HEK293 (cell line): ENCODE results near the gene TMC2.
A peak's percentile ranks its signal among the peaks of the same experiment; 100 is the strongest.

Experiments used
- CTCF ChIA-PET: fragments of 350-600 bp; formaldehyde crosslinking; extraction: SDS; loops from one replicate; lab custom pipeline; 2021; ENCODE audit warnings: antibody characterized with exemption; lab: Yijun Ruan, JAX
- POLR2A ChIA-PET: fragments of 300-600 bp; formaldehyde crosslinking; extraction: SDS; loops from one replicate; lab custom pipeline; 2020; ENCODE audit warnings: antibody characterized with exemption, inconsistent platforms; lab: Yijun Ruan, JAX
- H3K27ac ChIP-seq: fragments of 200-500 bp; sonication (Bioruptor generic); 2 replicates; pipeline ENCODE4 v1.5.1; 2014; ENCODE audit warnings: low read depth, low read length, control low read depth, inconsistent platforms; ENCODE audit errors: extremely low read depth
- H3K36me3 ChIP-seq, 2 experiments: fragments of 200-500 bp in 1 of 2; sonication (Bioruptor generic) in 1 of 2; 1 replicate in 1 of 2; 2 replicates in 1 of 2; pipeline ENCODE4 v1.5.1; 2014 to 2017; ENCODE audit warnings: inconsistent platforms in 2 of 2, low read length in 2 of 2; ENCODE audit not compliant: control insufficient read depth in 2 of 2, insufficient read depth in 1 of 2
- H3K4me1 ChIP-seq: fragments of 200-500 bp; sonication (Bioruptor generic); 2 replicates; pipeline ENCODE4 v1.5.1; 2014; ENCODE audit warnings: mild to moderate bottlenecking, low read length, inconsistent platforms; ENCODE audit not compliant: control insufficient read depth, insufficient read depth
- H3K4me3 ChIP-seq: 2 replicates; pipeline ENCODE4 v1.5.1; 2011; ENCODE audit warnings: low read depth, mild to moderate bottlenecking, control low read depth, low read length, moderate library complexity
- H3K9me3 ChIP-seq: fragments of 200-500 bp; sonication (Bioruptor generic); 2 replicates; pipeline ENCODE4 v1.5.1; 2014; ENCODE audit warnings: low read depth, low read length, inconsistent platforms; ENCODE audit not compliant: control insufficient read depth, insufficient read depth
- EGR2 ChIP-seq: fragments of 450-650 bp; formaldehyde crosslinking; IDR thresholded peaks from 2 replicates; pipeline ENCODE4 v1.5.1; 2016; ENCODE audit warnings: low read depth, missing biosample characterization, missing genetic modification characterization
- GLI4 ChIP-seq: fragments of 450-650 bp; formaldehyde crosslinking; IDR thresholded peaks from 2 replicates; pipeline ENCODE4 v1.5.1; 2016; ENCODE audit warnings: missing biosample characterization, missing genetic modification characterization
- INSM2 ChIP-seq: fragments of 450-650 bp; formaldehyde crosslinking; IDR thresholded peaks from 2 replicates; pipeline ENCODE4 v1.5.1; 2016; ENCODE audit warnings: missing biosample characterization, missing genetic modification characterization
- KLF10 ChIP-seq: fragments of 450-650 bp; IDR thresholded peaks from 2 replicates; pipeline ENCODE4 v1.5.1; 2018; ENCODE audit warnings: missing biosample characterization, mild to moderate bottlenecking, missing genetic modification characterization
- KLF9 ChIP-seq: fragments of 450-650 bp; formaldehyde crosslinking; IDR thresholded peaks from 2 replicates; pipeline ENCODE4 v1.5.1; 2016; ENCODE audit warnings: missing biosample characterization, missing genetic modification characterization, low read depth
- MYNN ChIP-seq: fragments of 450-650 bp; formaldehyde crosslinking; IDR thresholded peaks from 2 replicates; pipeline ENCODE4 v1.5.1; 2016; ENCODE audit warnings: missing biosample characterization, missing genetic modification characterization, borderline replicate concordance
- PBX3 ChIP-seq: sonication (generic); formaldehyde crosslinking; IDR thresholded peaks from 2 replicates; pipeline ENCODE4 v1.8.1; 2022; ENCODE audit warnings: mild to moderate bottlenecking, moderate library complexity, missing genetic modification reagents
- SCRT1 ChIP-seq: fragments of 450-650 bp; formaldehyde crosslinking; IDR thresholded peaks from 2 replicates; pipeline ENCODE4 v1.5.1; 2016; ENCODE audit warnings: missing biosample characterization, missing genetic modification characterization, borderline replicate concordance
- SCRT2 ChIP-seq: fragments of 450-650 bp; formaldehyde crosslinking; IDR thresholded peaks from 2 replicates; pipeline ENCODE4 v1.5.1; 2016; ENCODE audit warnings: missing biosample characterization, missing genetic modification characterization
- SP7 ChIP-seq: fragments of 450-650 bp; formaldehyde crosslinking; IDR thresholded peaks from 2 replicates; pipeline ENCODE4 v1.5.1; 2016; ENCODE audit warnings: missing biosample characterization, missing genetic modification characterization
- YY2 ChIP-seq: fragments of 450-650 bp; formaldehyde crosslinking; IDR thresholded peaks from 2 replicates; pipeline ENCODE4 v1.5.1; 2016; ENCODE audit warnings: missing biosample characterization, missing genetic modification characterization
- ZBTB1 ChIP-seq: fragments of 450-650 bp; formaldehyde crosslinking; IDR thresholded peaks from 2 replicates; pipeline ENCODE4 v1.5.1; 2016; ENCODE audit warnings: missing biosample characterization, missing genetic modification characterization
- ZBTB20 ChIP-seq: fragments of 450-650 bp; formaldehyde crosslinking; IDR thresholded peaks from 2 replicates; pipeline ENCODE4 v1.5.1; 2016; ENCODE audit warnings: missing biosample characterization, missing genetic modification characterization
- ZEB2 ChIP-seq: fragments of 450-650 bp; formaldehyde crosslinking; IDR thresholded peaks from 2 replicates; pipeline ENCODE4 v1.5.1; 2016; ENCODE audit warnings: missing biosample characterization, missing genetic modification characterization
- ZIC2 ChIP-seq: fragments of 450-650 bp; formaldehyde crosslinking; IDR thresholded peaks from 2 replicates; pipeline ENCODE4 v1.5.1; 2016; ENCODE audit warnings: missing biosample characterization, missing genetic modification characterization
- ZNF132 ChIP-seq: fragments of 450-650 bp; formaldehyde crosslinking; IDR thresholded peaks from 2 replicates; pipeline ENCODE4 v1.5.1; 2017; ENCODE audit warnings: missing biosample characterization, missing genetic modification characterization, borderline replicate concordance
- ZNF16 ChIP-seq: fragments of 450-650 bp; formaldehyde crosslinking; IDR thresholded peaks from 2 replicates; pipeline ENCODE4 v1.5.1; 2016; ENCODE audit warnings: low read depth, missing biosample characterization, missing genetic modification characterization
- ZNF211 ChIP-seq: fragments of 450-650 bp; formaldehyde crosslinking; IDR thresholded peaks from 2 replicates; pipeline ENCODE4 v1.5.1; 2016; ENCODE audit warnings: low read depth, missing biosample characterization, missing genetic modification characterization
- ZNF214 ChIP-seq: fragments of 450-650 bp; formaldehyde crosslinking; IDR thresholded peaks from 2 replicates; pipeline ENCODE4 v1.5.1; 2017; ENCODE audit warnings: missing biosample characterization, mild to moderate bottlenecking, missing genetic modification characterization, borderline replicate concordance
- ZNF24 ChIP-seq: fragments of 450-650 bp; formaldehyde crosslinking; IDR thresholded peaks from 2 replicates; pipeline ENCODE4 v1.5.1; 2016; ENCODE audit warnings: missing biosample characterization, missing genetic modification characterization
- ZNF248 ChIP-seq: fragments of 450-650 bp; formaldehyde crosslinking; IDR thresholded peaks from 2 replicates; pipeline ENCODE4 v1.5.1; 2017; ENCODE audit warnings: missing biosample characterization, missing genetic modification characterization
- ZNF26 ChIP-seq: fragments of 450-650 bp; formaldehyde crosslinking; IDR thresholded peaks from 2 replicates; pipeline ENCODE4 v1.5.1; 2016; ENCODE audit warnings: missing biosample characterization, missing genetic modification characterization
- ZNF311 ChIP-seq: fragments of 450-650 bp; formaldehyde crosslinking; IDR thresholded peaks from 2 replicates; pipeline ENCODE4 v1.5.1; 2017; ENCODE audit warnings: missing biosample characterization, missing genetic modification characterization, borderline replicate concordance
- ZNF391 ChIP-seq: fragments of 450-650 bp; formaldehyde crosslinking; IDR thresholded peaks from 2 replicates; pipeline ENCODE4 v1.5.1; 2016; ENCODE audit warnings: low read depth, missing biosample characterization, missing genetic modification characterization, borderline replicate concordance
- ZNF501 ChIP-seq: fragments of 450-650 bp; formaldehyde crosslinking; IDR thresholded peaks from 2 replicates; pipeline ENCODE4 v1.5.1; 2016; ENCODE audit warnings: missing biosample characterization, missing genetic modification characterization
- ZNF510 ChIP-seq: fragments of 450-650 bp; formaldehyde crosslinking; IDR thresholded peaks from 2 replicates; pipeline ENCODE4 v1.5.1; 2018; ENCODE audit warnings: mild to moderate bottlenecking, missing genetic modification characterization, missing biosample characterization; ENCODE audit not compliant: insufficient replicate concordance
- ZNF571 ChIP-seq: fragments of 450-650 bp; formaldehyde crosslinking; IDR thresholded peaks from 2 replicates; pipeline ENCODE4 v1.5.0; 2017; ENCODE audit warnings: missing biosample characterization, missing genetic modification characterization
- ZNF623 ChIP-seq: fragments of 450-650 bp; formaldehyde crosslinking; IDR thresholded peaks from 2 replicates; pipeline ENCODE4 v1.5.1; 2016; ENCODE audit warnings: missing biosample characterization, missing genetic modification characterization
- ZNF785 ChIP-seq: fragments of 450-650 bp; formaldehyde crosslinking; IDR thresholded peaks from 2 replicates; pipeline ENCODE4 v1.5.1; 2016; ENCODE audit warnings: missing biosample characterization, missing genetic modification characterization
- ZSCAN16 ChIP-seq: fragments of 450-650 bp; formaldehyde crosslinking; IDR thresholded peaks from 2 replicates; pipeline ENCODE4 v1.5.1; 2016; ENCODE audit warnings: missing biosample characterization, missing genetic modification characterization
- ZXDB ChIP-seq: fragments of 450-650 bp; formaldehyde crosslinking; IDR thresholded peaks from 2 replicates; pipeline ENCODE4 v1.5.1; 2016; ENCODE audit warnings: missing biosample characterization, missing genetic modification characterization

The TMC2 gene

DNA sequence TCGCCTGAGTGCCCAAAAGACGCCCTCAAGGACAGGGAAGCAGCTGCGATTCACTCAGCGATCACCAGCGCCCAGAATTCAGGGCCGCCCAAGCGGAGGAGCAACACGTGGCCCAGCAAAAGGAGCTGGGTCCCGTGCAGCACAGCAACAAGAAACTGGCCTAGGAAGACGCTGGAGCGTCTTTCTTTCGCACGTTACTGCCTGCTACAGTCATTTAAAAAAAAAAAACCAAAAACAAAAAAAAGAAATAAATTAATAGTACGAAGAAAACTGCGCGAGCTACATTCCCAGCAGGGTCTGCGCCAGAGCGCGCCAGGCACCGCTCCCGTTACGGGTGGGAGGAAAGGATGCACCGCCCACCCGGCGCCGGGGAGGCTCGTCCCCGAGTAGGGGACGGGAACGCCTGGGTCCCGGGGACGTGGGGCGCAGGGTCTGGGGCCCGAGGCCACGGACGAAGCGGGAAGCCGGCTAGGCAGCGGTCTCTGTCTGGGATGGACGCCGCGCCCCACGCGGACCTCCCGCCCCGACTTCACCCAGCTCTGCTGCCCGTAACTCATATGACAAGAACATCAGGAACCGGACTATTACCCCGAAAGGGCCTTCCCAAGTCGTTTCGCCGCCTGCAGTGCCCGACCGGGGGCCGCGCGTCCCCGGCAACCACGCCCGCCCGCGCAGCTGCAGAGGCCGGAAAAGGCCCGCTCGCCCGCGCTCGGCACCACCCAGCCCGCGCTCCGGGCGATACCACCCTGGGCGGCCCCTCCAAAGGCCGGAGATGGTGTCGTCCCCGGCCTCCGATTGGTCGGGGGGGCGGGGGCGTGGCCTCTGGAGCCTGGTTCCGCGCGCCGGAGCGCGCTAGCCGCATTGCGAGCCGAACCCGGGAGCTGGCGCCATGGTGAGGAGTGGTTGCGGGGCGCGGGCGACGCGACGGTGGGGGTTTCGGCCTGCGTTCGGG is 115.7 kb downstream of the TMC2 start, which contains the start of gene NOP56 (continued):
- TF ChIP-seq ZNF16 (peak; percentile 43; the same call in 1 of the 2 replicates), ZNF311 (tag by site-specific recombination) (no peak), ZNF214 (tag by site-specific recombination) (no peak), ZIC2 (tag by site-specific recombination) (peak; percentile 83), ZNF211 (tag by site-specific recombination) (no peak), ZNF571 (tag by site-specific recombination) (no peak), INSM2 (tag by site-specific recombination) (peak; percentile 46; the same call in 1 of the 2 replicates), ZNF510 (tag by site-specific recombination) (no peak), GLI4 (tag by site-specific recombination) (no peak), YY2 (tag by site-specific recombination) (no peak), ZNF24 (tag by site-specific recombination) (peak; percentile 41; the same call in 1 of the 2 replicates), KLF10 (tag by site-specific recombination) (peak; percentile 87), ZNF132 (tag by site-specific recombination) (no peak), ZSCAN16 (no peak)

GRCh38 chr20:2652724-2653555 is 116.6 kb downstream of the TMC2 start:
- POLR2A ChIA-PET, result interaction anchor here (0.6 to 6.7 kb wide), 27 partner anchors 9 to 549 kb away, joined by 3 to 133 read pairs (median 5); partner anchors contain the start of genes IDH3B and SNRPB
- TF ChIP-seq ZEB2 (tag by site-specific recombination) (no peak), ZNF248 (tag by site-specific recombination) (no peak), ZBTB1 (tag by site-specific recombination) (no peak), ZXDB (tag by site-specific recombination) (peak; percentile 38), ZBTB20 (peak; percentile 37; the same call in 1 of the 2 replicates), ZNF391 (tag by site-specific recombination) (peak; percentile 40; the same call in 1 of the 2 replicates), SP7 (tag by site-specific recombination) (peak; percentile 6; the same call in 1 of the 2 replicates), SCRT1 (tag by site-specific recombination) (0 out of 2 replicates have a peak, but pooled peaks have one; percentile 11), MYNN (tag by site-specific recombination) (no peak), ZNF623 (tag by site-specific recombination) (no peak), SCRT2 (peak; percentile 82), ZNF501 (tag by site-specific recombination) (peak; percentile 42; the same call in 1 of the 2 replicates), ZNF785 (tag by site-specific recombination) (no peak), ZNF26 (tag by site-specific recombination) (no peak), KLF9 (tag by site-specific recombination) (0 out of 2 replicates have a peak, but pooled peaks have one; percentile 11), EGR2 (peak; percentile 16; the same call in 1 of the 2 replicates), PBX3 (CRISPR knock-in tag) (peak; percentile 60; the same call in 1 of the 2 replicates)

More at GRCh38 chr20:2652724-2653555, 116.6 kb downstream of the TMC2 start:
- H3K4me3 ChIP-seq, result peak overlapping the region; percentile 84
- CTCF ChIA-PET, result interaction anchor here (0.5 to 16.0 kb wide), 3 partner anchors 11 to 200 kb away, joined by 3 to 166 read pairs (median 6); no protein-coding TSS in a partner anchor
- peaks cover 7% of the 10 kb centered on the region for H3K4me1 ChIP-seq
- no peaks in the 10 kb centered on the region for H3K9me3 ChIP-seq
- peak overlapping the region; percentile 97 for H3K27ac ChIP-seq
- peaks cover 37 to 51% of the 10 kb centered on the region in 2 experiments for H3K36me3 ChIP-seq
